Activated CD8-positive, alpha-beta memory T cell treated with anti-CD3 and anti-CD28 coated beads, Interleukin-2, amount 50 U/mL, for 48 hours (primary cell): ENCODE data around the gene LSAMP.
"Not testable (repeated sequence)": the region's sequence is repeated elsewhere in the genome, so short reads cannot be mapped to it uniquely, and the experiment has no call there.

Source experiments
- DNase-seq: peaks from one replicate; pipeline ENCODE4 v3.0.0-alpha.2; 2020

The LSAMP gene

GRCh38 chr3:116087426-116087825, 357.9 kb downstream of the LSAMP start:
- DNase-seq: no peak

DNA sequence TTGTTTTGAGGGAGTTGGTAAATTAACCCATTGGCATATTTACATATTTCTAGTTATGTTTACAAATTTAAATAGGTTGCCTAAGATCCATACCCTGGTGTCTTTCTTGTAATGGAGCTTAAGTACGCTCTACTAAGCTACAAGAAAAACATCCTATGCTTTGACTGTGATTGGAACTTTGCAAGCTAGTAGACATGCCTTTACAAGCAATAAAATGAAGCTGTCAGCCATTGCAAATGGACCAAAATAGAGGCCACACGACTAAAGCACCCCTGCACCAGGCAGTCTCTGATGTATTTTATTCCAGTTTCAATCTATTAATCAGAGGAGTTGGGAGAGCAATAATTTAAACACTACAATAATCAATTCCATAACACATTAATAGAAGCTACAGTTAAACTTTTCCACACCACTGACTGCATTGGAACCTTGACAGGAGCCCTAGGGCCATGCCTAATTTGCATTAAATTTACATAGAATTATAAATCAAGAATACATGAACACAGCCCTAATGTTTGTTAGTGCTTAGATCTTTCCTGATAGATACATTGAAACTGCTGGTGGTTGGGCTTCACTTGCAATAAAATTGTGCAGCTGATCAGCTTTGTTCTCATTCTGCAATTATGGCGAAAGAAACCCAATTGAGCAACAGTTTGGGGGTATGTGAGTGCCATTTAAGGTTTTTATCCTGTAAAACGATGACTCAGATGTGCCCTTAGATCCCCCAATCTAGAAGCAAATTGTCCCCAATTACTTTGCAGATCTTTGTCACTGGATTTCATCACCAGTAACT, 360.1 kb downstream of the LSAMP start:
- DNase-seq: no peak

- DNase-seq: no peak
Measured at GRCh38 chr3:116083683-116084082, 361.6 kb downstream of the LSAMP start.

DNA sequence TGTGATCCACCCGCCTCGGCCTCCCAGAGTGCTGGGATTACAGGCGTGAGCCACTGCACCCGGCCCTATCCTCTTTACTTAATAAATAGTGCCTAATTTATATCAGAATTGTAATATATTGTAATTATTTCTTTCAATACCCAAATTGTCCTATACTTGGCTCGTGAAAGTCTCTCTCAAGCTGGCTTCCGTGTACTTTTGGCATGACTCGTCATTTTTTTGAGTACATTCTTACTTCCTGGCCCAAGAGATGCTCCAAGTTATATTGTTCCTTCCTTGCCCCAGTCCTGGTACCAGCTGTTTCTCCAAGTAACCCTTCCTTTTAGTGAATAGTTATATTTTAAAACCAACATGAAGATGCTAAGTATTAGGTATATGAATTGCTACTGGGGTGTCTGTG, 366.7 kb downstream of the LSAMP start:
- DNase-seq: no peak

GRCh38 chr3:116077557-116077956, 367.7 kb downstream of the LSAMP start:
- DNase-seq: no peak

- no peak for DNase-seq
Measured at GRCh38 chr3:116077059-116077458, 368.2 kb downstream of the LSAMP start.

DNA sequence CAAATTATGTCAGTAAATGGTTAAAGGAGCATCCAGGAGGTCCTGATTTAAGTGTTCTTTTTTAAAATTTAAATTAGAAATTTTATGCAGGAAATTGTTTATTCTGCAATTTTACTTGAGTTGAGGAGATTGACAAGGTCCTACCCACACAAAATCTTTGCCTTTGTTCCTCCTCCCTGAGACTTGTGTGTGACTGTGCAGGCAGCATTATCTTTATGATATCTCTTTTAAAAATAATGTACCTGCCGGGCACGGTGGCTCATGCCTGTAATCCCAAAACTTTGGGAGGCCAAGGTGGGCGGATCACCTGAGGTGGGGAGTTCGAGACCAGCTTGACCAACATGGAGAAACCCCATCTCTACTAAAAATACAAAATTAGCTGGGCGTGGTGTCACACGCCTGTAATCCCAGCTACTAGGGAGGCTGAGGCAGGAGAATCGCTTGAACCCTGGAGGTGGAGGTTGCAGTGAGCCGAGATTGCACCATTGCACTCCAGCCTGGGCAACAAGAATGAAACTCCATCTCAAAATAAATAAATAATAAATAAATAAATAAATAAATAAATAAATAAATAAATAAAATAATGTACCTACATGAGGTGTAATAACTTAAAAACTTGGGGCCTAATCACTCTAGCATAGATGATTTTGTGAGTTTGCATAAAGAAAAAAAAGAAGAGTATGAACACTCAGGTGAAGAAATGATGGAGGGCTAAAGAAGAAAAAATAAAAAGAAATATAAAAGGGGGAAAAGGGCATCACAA, 374.6 kb downstream of the LSAMP start:
- DNase-seq: not testable (repeated sequence)

GRCh38 chr3:116070061-116070460, 375.2 kb downstream of the LSAMP start:
- DNase-seq: no peak

- no peak for DNase-seq
Measured at GRCh38 chr3:116069024-116069423, 376.3 kb downstream of the LSAMP start.

DNA sequence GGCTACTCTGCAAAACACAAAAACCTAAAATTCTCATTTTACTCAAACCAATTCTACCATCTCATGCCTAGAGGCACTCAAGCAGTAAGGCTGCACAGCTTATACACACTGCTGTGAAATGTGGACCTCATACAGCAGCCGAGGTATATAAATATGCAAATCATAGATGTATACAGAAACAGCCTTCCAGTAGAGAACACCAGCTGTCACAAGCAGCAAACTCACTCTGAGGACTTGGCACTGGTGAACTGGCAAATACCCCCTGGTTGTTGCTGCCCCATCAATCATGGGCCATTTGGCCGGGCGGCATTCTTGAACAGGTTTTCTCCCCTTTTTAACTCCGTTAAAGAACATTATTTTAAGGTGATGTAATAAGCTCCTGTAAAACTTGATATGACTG, 378.0 kb downstream of the LSAMP start:
- no peak for DNase-seq

GRCh38 chr3:116065501-116065900, 379.8 kb downstream of the LSAMP start:
- DNase-seq: no peak

DNA sequence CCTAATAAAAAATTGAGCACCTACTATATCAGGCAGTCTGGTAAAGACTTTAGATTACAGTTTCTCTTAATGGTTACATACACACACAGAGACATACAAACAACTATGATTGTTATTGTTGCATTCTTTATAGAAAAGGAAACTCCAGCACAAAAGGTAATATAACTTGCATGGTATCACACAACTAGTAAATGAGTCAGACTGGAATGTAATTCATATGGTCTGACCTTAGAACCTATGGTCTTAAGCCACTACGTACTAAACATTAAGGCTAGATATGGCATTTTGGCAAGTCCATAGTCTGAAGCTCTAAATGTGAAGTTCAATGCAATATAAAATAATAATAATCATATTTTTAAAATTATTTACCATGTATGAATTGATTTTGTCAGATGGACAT, 380.6 kb downstream of the LSAMP start:
- DNase-seq: no peak

DNA sequence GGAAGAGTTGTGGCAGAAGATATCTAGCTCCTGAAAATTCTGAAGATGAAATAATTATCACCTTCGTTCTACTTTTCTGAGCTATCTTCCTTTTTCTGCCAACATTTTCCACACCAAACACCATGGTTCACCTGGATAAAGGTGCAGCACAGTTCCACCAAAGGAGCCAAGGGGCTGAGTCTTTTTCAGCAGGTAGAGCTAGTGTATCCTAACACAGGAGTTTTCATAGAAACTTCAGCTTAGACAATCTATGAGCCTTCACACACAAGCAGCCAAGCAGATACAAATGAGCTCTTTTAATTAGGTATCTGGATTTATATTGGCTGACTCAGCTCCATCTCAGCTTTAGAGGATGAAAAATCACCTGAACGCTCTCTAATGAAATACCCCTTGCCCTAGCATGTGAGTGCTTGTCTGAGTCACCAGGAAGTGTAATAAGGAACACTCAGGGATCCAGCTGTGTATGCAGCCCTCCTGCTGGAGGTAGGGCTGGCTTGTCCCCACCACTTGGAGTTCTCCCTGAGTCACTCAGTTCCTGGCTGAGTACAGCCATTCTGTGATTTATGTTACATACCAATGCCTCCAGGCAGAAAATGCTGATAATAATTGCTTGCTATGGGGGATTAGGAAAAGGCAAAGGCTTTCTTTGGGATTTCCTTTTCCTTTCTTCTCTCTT, 385.7 kb downstream of the LSAMP start:
- DNase-seq: no peak

DNA sequence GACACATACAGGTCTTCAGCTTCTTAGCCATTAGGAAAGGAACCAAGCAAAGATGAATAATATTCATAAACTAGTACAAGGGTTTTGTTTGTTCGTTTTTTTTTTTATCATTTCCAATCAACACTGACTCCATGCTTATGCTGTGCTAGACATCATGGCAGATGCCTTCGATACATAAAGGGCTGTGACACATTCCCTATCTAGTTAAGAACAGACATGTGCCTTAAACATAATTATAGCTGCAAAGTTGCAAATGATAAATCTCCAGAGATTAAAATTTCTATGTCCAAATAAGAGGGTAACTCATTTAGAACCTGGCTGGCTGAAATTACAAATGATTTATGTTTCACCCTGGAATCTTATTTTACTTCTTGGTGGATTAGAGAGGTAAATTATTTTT, 386.4 kb downstream of the LSAMP start:
- no peak for DNase-seq

DNA sequence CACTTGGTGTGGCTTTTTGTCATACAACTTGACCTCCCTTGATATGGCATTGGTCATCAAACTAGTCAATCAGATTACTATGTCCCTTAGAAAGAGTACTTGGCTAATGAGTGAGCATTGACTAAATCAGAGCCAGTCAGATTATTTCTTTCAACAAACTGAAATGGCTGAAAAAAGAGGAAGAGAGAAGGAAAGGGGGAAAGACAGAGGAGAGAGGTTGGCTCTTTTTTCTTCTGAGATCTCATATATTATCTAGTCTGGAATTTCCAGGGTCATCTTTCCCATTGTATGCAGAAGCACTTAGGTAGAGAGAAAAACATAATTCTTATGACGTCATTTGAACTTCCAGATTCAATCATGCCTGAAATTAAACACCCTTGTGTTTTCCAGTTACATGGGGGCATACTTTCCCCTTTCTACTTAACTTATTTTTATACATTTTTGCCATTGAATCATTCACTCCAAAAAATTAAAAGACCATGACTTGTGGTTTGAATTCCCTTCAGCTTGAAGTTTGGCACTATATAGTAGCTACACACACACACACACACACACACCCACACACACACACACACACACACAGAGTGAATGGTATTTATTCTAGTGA, 387.8 kb downstream of the LSAMP start:
- DNase-seq: no peak

DNA sequence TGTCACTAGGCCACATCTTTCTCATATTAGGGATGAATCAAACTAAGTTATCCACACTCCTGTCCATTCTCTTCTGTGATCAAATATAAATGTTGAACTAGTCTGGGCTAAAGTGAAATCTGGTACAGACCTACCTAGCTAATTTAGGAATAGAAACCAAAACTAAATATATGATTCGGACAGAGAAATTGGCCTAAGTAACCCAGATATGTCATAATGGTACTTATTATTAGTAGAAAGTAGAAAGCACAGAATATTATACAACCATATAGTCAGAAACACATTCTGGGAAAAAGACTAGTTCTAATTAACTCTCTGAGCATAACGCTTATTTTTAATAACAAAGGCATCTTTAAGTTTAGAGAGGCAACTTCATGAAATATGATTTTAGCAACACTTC, 389.0 kb downstream of the LSAMP start:
- DNase-seq: no peak

- no peak for DNase-seq
Measured at GRCh38 chr3:116053017-116053416, 392.3 kb downstream of the LSAMP start.

GRCh38 chr3:116052602-116053001, 392.7 kb downstream of the LSAMP start:
- DNase-seq: no peak

GRCh38 chr3:116051586-116051985, 393.7 kb downstream of the LSAMP start:
- no peak for DNase-seq

GRCh38 chr3:116051040-116051439, 394.2 kb downstream of the LSAMP start:
- no peak for DNase-seq

GRCh38 chr3:116050311-116050915, 394.9 kb downstream of the LSAMP start:
- no peak for DNase-seq

GRCh38 chr3:116048991-116049390, 396.3 kb downstream of the LSAMP start:
- DNase-seq: no peak

DNA sequence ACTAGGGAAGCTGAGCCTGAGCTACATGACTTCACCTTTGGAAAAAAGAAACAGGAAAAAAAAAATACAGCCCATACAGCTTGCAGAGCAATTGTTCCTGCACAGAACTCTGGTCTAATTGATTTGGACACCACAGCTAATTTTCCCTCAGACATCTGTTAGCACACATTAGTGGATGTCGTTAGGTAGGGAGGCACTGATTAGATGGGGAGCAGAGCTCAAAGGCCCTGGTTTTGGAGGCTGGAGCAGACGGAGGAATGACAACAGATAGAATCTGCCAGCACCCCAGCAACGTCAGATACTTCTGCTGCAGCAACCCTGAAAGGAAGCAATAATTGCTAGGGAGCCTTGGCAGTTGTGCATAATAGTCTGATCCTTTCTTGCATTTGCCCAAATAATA, 398.9 kb downstream of the LSAMP start:
- no peak for DNase-seq
